ENCODE results near the gene SETD5.
A peak's percentile ranks its signal among the peaks of the same experiment; 100 is the strongest.

SETD5 gene

DNA sequence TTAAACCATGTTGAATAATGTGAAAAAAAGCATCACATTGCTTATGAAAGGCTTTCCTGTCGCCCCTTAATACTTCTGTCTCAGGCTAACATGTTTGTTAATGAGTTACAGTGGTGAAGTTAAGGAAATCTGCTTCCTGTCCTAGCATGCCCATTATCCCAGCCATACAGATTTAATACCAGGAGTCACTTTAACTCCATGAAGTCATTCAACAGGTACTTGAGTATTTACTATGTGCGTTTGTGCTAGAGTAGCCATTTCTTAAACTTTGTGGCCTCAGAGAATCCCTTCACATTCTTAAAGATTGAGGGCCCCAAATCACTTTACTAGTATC is 10.1 kb upstream of the SETD5 start:
- DNase-seq (ENCODE audit: low read depth), result no peak

DNA sequence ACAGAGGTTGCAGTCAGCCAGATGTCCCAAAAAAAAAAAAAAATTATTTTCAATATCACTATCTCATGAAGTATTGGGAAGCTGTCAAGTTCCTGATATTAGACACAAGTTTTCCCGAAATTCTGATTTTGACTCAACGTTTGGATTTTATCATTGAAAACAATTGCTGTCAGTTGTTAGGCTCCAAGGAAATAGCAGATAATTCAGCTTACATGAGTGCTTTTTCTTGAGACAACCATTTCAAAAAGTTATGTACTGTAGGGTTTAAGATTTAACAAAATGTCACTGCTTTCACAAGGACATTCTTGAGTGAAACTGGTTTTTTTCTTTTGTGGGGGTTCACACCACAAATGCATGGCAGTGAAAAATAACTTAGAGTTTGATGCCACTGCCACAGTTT is 9.3 kb upstream of the SETD5 start:
- DNase-seq (ENCODE audit: low read depth), result no peak

DNA sequence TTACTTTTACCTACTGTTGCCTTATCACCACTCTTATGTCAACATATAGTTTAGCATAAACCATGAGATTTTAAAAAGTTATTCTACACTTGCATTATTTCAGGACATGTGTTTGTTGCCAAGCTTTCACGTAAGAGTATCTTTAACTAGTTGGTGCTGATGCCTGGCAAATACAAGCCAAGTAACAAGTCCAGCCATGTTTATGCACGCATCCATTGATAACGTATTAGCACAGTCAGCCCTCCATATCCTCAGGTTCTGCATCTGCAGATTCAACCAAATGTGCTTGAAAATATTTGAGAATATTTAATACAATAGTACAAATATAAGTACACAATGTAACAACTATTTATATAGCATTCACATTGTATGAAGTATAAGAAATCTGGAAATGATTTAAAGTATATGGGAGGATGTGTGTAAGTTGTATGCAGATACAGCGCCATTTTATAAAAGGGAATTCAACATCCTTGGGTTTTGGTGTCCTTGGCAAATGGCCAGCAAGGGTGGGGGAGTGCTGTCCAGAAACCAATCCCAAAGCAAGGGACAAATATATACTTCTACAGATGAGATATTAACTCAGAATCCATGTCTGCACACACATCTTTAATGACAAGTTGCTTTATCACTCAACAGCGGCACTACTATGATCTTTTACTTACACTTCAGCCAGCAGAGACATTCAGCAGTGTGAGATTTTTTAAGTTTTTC is 8.7 kb upstream of the SETD5 start:
- no peak for DNase-seq (ENCODE audit: low read depth)

DNA sequence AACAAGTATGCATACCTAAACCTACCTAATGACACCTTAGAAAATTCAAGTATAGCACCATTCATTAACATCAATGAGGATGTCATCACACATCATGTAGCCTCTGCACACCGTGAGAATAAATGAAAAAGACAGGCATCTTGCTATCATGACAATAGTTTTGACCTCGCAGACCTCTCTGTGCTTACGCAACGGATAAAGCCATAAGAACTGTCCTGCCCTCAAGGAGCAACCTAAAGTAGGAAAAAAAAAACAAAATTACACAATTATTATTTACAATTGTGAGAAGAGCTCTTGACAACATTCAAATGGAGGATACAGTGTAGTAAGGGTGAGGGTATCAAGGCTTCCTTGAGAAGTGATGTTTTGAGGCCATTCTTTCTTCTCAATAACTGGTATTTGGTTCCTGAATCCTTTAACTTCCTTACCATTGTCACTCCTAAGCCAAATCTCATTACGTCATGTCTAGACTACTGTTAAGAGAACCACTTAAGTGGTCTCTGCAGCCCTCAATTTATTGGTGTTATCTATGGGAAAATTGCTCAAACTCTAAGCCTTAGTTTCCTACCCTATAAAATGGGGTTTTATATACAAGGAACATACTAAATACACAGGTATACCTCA is 7.0 kb upstream of the SETD5 start:
- no peak for DNase-seq (ENCODE audit: low read depth)

DNA sequence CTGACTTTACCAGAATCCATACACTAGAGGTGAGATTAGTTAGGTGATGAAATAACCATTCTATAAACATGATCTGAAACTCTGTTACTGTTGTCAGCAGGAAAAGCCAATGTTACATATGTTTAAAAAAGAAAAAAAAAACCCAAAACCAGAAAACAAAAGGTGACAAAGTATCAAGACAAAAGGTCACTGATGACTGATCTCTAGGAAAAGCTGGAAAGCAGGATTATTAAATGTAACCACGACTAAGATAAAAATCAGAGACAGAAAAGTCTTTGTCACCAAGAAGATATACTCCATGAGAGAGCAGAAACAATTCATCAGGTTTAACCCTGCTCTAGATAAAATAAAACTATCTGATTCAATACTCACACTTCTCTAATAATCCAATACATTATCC is 5.4 kb upstream of the SETD5 start:
- no peak for DNase-seq (ENCODE audit: low read depth)

DNA sequence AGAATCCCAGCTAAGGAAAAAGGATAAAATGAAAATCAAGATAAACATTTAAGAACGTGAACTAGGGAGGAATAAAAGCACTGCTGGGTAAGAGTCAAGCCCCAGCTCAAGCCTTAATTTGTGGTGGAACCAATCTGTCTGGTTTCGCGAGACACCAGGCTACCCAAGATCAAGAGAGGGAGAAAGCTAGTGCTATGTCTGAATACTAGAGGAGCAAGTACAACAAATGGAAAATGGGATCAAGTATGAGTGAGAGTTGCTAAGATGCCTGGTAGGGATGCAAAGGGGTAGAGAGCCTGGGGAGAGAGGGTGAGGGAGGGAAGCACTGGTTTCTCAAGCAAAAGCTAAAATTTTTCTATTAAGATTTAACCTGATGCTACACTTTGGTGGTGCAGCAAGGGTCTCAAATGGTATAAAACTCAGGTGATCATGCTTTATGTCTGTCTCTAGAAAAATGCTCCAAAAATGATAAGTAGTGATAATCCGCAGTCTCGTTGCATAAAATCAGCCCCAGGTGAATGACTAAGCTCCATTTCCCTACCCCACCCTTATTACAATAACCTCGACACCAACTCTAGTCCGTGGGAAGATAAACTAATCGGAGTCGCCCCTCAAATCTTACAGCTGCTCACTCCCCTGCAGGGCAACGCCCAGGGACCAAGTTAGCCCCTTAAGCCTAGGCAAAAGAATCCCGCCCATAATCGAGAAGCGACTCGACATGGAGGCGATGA is 1.7 kb upstream of the SETD5 start:
- no peak for DNase-seq (ENCODE audit: low read depth)

DNA sequence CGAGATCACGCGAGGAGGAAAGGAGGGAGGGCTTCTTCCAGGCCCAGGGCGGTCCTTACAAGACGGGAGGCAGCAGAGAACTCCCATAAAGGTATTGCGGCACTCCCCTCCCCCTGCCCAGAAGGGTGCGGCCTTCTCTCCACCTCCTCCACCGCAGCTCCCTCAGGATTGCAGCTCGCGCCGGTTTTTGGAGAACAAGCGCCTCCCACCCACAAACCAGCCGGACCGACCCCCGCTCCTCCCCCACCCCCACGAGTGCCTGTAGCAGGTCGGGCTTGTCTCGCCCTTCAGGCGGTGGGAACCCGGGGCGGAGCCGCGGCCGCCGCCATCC is 1.1 kb upstream of the SETD5 start:
- no peak for DNase-seq (ENCODE audit: low read depth)

DNA sequence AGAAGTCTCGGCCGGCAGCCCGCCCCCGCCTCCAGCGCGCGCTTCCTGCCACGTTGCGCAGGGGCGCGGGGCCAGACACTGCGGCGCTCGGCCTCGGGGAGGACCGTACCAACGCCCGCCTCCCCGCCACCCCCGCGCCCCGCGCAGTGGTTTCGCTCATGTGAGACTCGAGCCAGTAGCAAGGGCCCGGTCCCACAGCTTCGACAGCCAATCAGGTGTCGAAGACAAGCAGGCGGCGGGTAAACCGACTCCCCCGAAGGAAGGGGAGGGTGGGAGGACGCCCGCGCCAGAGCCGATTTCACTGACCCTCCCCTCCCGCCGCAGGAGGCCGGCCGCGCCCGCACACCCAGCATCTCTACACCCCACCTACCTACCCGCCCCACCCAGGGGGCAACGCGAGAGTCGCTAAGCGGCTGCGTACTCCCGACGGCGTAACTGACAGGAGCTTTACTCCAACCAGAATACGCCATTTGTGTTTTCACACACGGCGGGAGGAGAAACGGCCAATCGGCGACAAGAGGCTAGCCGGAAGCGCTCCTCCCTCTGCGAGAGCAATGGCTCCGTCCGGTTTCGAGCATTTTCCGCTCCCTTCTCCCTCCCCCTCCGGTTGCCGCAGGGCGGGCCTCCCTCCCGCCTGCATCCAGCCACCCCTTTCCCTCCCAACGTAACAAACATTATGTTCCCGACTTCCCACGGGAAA is 633 bp upstream of the SETD5 start:
- DNase-seq (ENCODE audit: low read depth), result peak; percentile 99

DNA sequence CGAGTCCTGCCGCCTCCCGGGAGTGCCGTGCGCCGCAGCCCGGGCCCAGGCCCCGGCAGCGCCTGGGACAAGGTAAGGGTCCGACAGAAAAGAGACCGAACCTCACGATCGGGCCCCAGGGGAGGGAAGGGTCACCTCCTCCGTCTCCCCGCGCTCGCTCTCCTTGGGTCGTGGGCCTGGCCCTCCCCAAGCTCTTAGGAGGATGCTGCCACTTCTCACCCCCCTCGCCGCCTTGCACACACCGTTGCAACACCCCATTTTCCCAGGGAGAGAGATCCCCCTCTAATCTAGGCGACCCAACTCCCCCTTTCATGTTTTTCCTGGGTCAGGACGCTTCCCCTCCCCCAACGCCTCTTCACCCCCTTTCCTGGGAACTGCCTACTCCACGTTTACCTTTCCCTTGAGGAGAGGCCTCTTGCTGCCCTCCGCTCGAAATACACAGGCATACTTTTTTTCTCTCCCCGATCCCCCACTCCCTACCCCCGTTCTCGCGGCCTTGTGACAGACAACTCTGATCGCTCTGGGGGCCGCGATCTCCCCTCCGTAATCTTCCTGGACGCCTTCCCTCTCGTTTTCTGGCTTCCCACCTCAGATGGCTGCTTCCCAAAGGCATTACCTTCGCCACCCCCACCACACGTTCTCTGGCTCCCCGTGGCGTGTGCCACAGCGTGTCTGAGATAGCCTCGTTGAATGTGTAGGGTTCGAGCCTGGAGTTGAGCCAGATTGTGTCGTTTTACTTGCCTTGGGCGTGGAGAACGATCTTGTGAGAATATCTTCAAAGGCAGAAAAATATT is 688 bp downstream of the SETD5 start:
- DNase-seq (ENCODE audit: low read depth), result no peak

DNA sequence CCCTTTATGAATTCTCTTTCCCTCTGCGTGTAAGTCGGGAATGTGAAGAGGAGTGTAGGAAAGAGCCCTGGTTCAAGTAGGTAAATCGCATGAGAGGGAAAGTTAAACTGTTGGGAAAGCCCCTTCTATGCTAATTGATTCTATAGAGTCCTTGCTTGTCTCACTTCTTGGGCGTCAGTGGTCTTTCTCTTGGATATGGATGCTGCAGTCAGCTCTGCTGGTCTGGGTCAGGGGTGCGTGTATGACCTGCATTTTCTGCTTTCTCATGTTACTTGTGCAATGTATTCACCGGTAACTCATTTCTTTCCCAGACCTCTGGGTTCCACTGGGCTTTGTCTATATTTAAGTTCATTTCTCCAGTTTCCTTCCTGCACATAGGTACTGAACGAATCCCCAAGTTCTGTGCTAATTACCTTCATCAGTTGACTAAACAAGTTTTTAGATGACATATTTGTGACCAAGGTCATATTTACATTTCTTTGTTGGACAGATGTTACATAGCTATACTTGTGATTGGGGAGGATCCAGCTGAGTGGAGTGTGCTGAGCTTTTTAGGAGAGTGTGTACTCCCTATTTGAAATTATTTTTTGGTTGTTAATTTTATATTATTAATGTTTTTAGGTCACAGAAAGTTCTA is 1.4 kb downstream of the SETD5 start:
- DNase-seq (ENCODE audit: low read depth), result no peak

DNA sequence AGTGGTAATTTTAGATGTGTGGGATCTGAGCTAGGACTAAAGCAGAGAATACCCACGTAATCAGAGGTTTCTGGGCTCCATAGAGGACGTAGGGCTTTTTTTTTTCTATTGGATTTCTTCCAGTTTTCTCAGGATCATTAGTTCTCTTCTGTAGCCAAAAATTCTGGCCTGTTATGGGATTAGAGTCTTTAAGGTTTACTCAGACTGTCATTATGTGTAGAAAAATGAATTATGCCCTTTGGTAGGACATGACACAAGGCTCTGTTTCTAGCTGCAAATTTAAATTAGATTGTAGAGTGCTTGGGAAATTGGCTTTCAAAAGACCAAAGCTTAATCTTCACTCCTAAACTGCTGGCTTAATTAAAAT is 1.9 kb downstream of the SETD5 start:
- no peak for DNase-seq (ENCODE audit: low read depth)

DNA sequence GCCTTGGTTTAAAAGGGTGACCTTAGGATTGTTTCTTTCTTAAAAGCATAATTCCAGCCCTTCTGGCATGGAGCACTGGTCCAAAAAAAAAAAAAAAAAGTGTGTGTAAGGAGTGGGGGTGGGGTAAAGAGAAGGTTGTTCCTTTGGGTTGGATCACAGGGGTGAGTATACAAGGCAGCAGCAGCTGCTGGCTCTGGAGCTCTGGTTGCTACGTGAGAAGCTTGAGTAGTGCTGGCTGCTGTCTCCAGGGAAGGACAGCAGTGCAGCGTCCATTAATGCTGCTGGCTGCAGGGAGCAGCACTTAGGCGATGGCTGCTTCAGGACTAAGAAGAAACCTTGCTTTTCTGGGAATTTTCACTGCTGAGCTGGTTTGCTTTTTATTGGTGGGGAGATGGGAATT is 2.3 kb downstream of the SETD5 start:
- DNase-seq (ENCODE audit: low read depth), result no peak

DNA sequence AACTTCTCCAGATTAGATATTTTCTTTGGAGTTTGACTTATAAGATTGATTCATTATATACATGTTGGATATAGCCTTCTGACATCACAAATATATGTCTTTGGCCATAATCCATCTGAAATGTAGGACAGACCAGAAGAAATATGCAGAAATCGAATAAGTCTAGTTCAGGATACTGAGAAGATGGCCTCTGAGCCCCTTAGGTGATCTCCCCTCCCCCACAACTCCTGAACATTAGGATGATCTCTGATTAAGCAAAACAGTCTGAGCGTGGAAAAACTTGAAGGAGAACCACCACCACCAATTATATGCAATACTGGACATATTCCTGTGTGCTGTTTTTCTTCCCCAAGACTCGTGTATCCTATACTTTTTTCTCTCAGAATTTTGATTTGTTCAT is 3.2 kb downstream of the SETD5 start:
- no peak for DNase-seq (ENCODE audit: low read depth)

DNA sequence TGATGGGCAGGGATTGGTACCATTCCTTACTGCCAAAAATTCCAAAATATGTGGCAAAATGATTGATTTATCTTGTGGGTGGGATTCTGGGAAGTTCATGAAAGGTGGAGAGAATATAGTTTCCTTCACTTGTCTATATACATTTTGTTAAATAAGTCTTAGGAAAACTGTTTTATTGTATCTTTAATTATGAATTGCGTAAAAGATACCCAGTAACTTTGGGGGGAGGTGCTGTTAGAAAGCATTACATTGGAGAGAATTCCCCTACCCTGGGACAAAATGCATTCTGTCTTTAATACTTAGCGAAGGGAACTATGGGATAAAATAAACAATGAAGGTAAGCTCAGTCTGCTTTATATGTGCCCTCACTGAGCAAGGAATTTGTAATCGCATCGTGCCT is 4.6 kb downstream of the SETD5 start:
- DNase-seq (ENCODE audit: low read depth), result no peak

DNA sequence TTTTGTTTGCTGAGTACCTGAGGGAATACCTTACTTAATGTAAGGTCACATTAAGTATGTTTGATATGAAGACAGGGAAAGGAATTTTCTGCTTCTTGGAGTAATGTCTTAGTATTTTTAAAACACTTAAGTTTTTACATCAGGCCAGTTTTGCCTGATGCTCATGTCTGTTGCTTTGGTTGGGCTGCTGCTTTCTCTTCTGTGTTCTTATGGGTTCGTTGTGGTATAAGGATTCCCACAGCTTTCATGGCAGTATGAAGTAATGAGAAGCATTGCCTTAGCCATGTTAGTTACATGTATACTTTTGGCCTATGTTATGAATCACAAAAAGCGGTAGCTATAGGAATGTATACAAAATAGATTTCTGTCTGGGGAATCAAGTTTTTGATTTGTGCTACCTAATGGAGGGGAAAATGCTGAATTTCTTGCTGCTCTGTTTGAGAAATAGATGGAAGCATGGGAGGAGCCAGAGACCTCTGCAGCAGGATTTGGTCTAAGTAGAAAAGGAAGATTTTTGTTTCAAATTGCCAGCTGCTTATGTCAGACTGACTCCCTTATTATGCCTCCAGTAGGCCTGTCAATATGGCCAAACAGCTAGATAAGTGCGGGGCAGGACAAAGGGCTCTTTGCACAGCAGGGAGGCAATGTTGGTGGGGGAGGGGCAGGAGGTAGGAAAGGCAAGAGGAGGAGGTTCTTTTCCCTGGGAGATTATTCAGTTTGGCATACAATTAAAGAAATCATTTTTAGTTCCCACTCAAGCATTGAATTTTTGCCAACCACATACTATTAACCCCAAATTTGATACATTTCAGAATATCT is 5.2 kb downstream of the SETD5 start:
- no peak for DNase-seq (ENCODE audit: low read depth)

DNA sequence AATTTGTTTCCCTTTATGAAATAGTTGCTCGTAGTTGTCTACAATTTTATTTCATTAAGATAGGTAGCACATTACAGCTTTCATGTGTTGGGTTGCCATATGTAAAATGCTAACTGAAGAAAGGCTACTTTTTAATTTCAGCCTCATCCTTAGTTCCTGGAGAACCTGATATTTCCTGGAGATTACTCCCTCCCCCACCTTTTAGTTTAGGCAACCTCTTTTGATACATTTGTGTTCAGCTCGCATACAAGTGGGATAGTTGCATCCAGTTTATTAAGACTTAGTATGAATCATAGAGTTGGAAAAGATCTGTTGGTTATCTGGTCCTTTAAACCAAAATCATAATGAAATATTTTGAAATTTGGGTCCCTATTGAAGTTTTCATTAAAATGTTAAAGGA is 6.0 kb downstream of the SETD5 start:
- no peak for DNase-seq (ENCODE audit: low read depth)

DNA sequence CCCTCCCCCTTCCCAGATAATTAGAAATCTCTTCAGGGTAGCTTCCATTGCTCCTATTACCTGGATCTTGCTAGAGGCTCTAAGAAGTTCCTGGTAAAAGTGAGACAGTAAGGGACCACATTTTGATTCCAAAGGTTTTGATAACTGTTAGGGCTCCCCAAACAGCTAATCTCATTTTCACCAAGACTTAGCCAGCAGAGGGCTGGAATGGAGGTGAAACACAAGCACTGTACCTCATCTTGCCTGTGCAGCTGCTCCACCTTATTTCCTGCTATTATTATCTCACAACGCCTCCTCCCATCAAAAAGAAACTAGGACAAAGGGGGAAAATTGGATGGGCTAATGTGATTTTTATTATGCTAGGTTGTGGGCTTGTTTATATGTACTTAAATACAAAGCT is 7.3 kb downstream of the SETD5 start:
- DNase-seq (ENCODE audit: low read depth), result no peak

DNA sequence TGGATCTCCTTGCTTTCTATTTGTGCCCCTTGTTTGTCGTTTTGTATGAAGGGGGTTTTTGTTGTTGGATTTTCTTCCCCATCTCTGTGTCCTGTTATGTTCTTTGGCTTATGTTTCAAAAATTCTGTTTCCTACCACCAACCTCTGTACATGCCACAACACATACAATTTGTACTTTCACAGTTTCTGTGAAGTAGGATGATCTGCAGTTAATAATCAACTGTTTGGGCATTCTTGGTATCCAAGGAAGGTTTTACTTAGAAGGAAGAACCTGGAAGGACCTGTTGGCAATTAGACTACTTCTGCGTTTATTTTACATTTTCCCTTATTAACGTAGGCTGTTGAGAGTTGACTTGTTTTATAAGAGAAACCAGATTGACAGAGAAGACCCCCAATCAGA is 8.3 kb downstream of the SETD5 start:
- no peak for DNase-seq (ENCODE audit: low read depth)

DNA sequence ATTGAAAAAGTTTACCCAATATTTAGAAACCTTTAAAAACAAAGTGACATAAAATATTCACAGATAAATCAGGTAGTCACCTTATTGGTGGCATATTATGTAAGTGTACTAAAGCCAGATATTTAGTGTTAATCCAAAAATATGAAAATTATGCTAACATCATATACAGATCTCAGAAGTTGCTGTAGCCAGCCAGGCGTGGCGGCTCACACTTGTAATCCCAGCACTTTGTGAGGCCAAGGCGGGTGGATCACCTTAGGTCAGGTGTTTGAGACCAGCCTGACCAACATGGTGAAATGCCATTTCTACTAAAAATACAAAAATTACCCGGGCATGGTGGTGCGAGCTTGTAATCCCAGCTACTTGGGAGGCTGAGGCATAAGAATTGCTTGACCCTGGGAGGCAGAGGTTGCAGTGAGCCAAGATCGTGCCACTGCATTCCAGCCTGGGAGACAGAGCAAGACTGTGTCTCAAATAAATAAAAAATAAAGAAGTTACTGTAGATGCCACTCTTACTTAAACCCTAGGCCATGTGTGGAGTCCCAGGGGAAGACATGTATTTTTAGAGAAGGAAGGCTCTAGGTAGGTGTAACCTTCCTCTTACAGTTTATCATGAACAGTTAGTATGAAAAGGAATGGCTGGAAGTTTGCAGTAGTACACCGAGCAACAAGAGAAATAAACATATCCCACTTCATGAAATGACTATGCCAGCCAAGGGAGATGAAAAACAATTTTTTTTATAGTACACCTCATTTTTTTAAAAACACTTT is 9.6 kb downstream of the SETD5 start:
- DNase-seq (ENCODE audit: low read depth), result no peak

DNA sequence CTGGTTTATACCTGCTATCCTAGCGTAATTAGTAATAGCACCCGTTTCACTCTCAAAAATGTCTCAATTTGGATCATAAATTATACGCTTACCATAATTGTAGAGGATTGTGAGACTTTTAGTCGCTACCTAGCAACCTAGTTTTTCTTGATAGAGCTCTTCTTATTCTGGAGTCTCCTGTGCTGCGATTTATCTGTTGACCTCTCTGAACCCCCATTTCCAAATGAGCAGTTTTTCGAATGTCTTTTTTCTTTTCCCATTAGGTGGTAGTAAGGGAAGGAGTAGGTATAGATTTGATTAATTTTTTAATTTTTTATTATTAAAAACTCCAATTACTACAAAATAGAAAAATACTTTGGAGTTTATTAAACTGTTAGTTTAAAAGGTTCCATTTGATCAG is 10.6 kb downstream of the SETD5 start:
- no peak for DNase-seq (ENCODE audit: low read depth)
